ENCODE data around the gene GZMB. TPM values are rescaled to one million over a fixed set of nuclear protein-coding genes. Genes with fewer than 3 reads are reported as not detected.
A peak's percentile ranks its signal among the peaks of the same experiment; 100 is the strongest.
"Not testable (repeated sequence)": the region's sequence is repeated elsewhere in the genome, so short reads cannot be mapped to it uniquely, and the experiment has no call there.

The GZMB gene
- total RNA-seq, 2 donors from 2014 or later: not detected

GRCh38 chr14:24605435-24606190 is 28.4 kb downstream of the GZMB start:
- Histone ChIP-seq H3K27ac (no peak overlapping the region), H3K9me3 (no peaks in the 10 kb centered on the region), H3K27me3 (no peaks in the 10 kb centered on the region), H3K4me3 (no peak overlapping the region), H3K36me3 (replicated peaks in 1 of 2; ENCODE audit: insufficient read depth in 1 of 2, low read depth in 2 of 2) (no peaks in the 10 kb centered on the region), H3K4me1 (no peaks in the 10 kb centered on the region)
- 56 to 57% methylated on average over 3 of the region's 3 CpGs for WGBS, 2 donors
- peak; percentile 38 for ATAC-seq
- intact Hi-C loops (cut with DNase I): no loop called here
- no peak for TF ChIP-seq POLR2A (IDR thresholded peaks at IDR 0.05)
- peak in 6 of 7 experiments; percentile 46 to 60 (median 54) for TF ChIP-seq CTCF (IDR thresholded peaks at IDR 0.05)
- DNase-seq: peak; percentile 29 to 48 (median 36)

DNA sequence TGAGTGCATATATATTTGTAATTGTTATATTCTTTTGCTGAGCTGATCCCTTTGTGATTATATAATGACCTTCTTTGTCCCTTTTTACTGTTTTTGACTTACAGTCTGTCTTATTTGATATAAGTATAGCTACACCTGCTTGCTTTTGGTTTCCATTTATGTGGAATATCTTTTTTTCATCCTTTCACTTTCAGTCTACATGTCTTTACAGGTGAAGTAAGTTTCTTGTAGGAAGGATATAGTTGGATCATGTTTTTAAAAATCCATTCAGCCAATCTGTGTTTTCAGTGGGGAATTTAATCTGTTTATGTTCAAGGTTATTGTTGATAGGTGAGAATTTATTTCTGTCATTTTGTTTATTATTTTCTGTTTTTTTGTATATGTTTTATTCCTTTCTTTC is 36.6 kb downstream of the GZMB start:
- Histone ChIP-seq H3K4me1 (no peaks in the 10 kb centered on the region), H3K27ac (no peak overlapping the region), H3K36me3 (replicated peaks in 1 of 2; ENCODE audit: insufficient read depth in 1 of 2, low read depth in 2 of 2) (no peaks in the 10 kb centered on the region), H3K4me3 (no peak overlapping the region), H3K9me3 (peaks cover 0 to 12% (median 0%) of the 10 kb centered on the region in 3 donors), H3K27me3 (no peaks in the 10 kb centered on the region)
- intact Hi-C loops (cut with DNase I): no loop called here
- TF ChIP-seq CTCF (IDR thresholded peaks at IDR 0.05): no peak
- TF ChIP-seq POLR2A (IDR thresholded peaks at IDR 0.05): no peak
- DNase-seq (no peak), ATAC-seq (no peak)

DNA sequence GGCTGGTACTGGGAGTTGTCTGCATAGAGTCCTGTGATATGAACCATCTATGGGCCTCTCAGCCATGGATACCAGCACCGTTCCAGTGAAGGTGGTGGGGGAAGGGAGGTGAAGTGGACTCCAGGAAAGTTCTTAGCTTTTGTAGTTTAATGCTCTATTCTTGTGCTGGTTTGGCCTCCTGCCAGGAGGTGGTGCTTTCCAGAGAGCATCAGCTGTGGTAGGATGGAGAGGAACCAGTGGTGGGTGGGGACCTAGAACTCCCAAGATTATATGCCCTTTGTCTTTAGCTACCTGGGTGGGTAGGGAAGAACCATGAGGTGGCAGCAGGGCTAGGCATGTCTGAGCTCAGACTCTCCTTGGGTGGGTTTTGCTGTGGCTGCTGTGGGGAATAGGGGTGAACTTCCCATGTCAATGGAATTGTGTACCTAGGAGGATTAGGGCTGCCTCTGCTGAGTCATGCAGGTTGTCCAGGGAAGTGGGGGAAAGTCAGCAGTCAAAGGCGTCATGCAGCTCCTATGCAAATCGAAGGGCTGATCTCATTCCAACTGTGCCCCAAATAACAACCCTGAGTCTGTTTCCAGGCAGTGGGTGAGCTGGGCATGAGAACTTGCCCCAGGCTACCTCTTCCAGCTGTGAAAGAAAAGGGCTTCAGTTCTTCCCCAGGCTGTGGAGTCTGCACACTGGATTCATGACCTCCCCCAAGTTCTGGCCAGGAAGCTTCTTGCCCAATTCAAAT is 38.7 kb downstream of the GZMB start:
- no peak for DNase-seq
- intact Hi-C loops (cut with DNase I): no loop called here
- no peak overlapping the region for H3K27ac ChIP-seq
- H3K4me3 ChIP-seq: no peak overlapping the region
- WGBS, 2 donors: 64 to 86% methylated on average over 3 of the region's 3 CpGs
- H3K27me3 ChIP-seq: no peaks in the 10 kb centered on the region
- no peaks in the 10 kb centered on the region for H3K4me1 ChIP-seq
- ATAC-seq: no peak
- H3K36me3 ChIP-seq (replicated peaks in 1 of 2; ENCODE audit: insufficient read depth in 1 of 2, low read depth in 2 of 2): no peaks in the 10 kb centered on the region
- TF ChIP-seq POLR2A (IDR thresholded peaks at IDR 0.05) (no peak), CTCF (IDR thresholded peaks at IDR 0.05) (no peak)
- H3K9me3 ChIP-seq: peaks cover 0 to 12% (median 0%) of the 10 kb centered on the region in 3 donors

DNA sequence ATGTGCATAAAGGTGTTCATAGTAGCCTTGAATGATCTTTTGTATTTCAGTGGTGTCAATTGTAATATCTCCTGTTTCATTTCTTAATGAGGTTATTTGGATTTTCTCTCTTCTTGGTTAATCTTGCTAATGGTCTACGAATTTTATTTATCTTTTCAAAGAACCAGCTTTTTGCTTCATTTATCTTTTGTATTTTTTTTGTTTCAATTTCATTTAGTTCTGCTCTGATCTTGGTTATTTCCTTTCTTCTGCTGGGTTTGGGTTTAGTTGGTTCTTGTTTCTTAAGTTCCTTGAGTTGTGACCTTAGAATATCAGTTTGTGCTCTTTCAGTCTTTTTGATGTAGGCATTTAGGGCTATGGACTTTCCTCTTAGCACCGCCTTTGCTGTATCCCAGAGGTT is 43.0 kb downstream of the GZMB start:
- ATAC-seq; intact Hi-C loops (cut with DNase I): not testable (repeated sequence)
- WGBS, 2 donors: 55 to 63% methylated on average over 2 of the region's 2 CpGs

GRCh38 chr14:24584402-24584801 is 49.6 kb downstream of the GZMB start:
- H3K9me3 ChIP-seq; DNase-seq; H3K36me3 ChIP-seq (replicated peaks in 1 of 2; ENCODE audit: insufficient read depth in 1 of 2, low read depth in 2 of 2); H3K4me3 ChIP-seq; H3K4me1 ChIP-seq; H3K27ac ChIP-seq; intact Hi-C loops (cut with DNase I); ATAC-seq; H3K27me3 ChIP-seq: not testable (repeated sequence)
- 81 to 82% methylated on average over 1 to 3 of the region's 3 CpGs for WGBS, 2 donors

More for the DNA sequence above, 43.0 kb downstream of the GZMB start:
- not testable (repeated sequence) for H3K4me3 ChIP-seq; DNase-seq; H3K27ac ChIP-seq; H3K36me3 ChIP-seq (replicated peaks in 1 of 2; ENCODE audit: insufficient read depth in 1 of 2, low read depth in 2 of 2); H3K4me1 ChIP-seq; H3K27me3 ChIP-seq
- peaks cover 0 to 11% (median 0%) of the 10 kb centered on the region in 3 donors for H3K9me3 ChIP-seq

Other genes starting within 250 kb of the GZMB start
- gene NYNRIN, start 235.2 kb downstream of the GZMB start, total RNA-seq: 1 to 10 TPM; 7.3 to 7.5 TPM
- 1 to 10 TPM in 1 of 2 donors, under 1 TPM in 1; 0.33 to 4.9 TPM for gene CBLN3, start 204.5 kb downstream of the GZMB start, total RNA-seq
- gene KHNYN, start 204.2 kb downstream of the GZMB start, total RNA-seq: 10 to 100 TPM; 43.8 TPM
- gene SDR39U1, start 191.4 kb downstream of the GZMB start, total RNA-seq: 10 to 100 TPM; 34.8 to 63.6 TPM
- gene CMA1, start 125.9 kb downstream of the GZMB start, total RNA-seq: not detected
- not detected for gene CTSG, start 57.9 kb downstream of the GZMB start, total RNA-seq
- gene GZMH, start 24.5 kb downstream of the GZMB start, total RNA-seq: not detected